Lung (tissue), 12 donors: ENCODE results near the gene GNL3. TPM values are rescaled to one million over a fixed set of nuclear protein-coding genes. Genes with fewer than 3 reads are reported as not detected.
"Not testable (repeated sequence)": the region's sequence is repeated elsewhere in the genome, so short reads cannot be mapped to it uniquely, and the experiment has no call there.

Source experiments
- ATAC-seq: fragments of 200-7000 bp; cut with Tn5 transposase; one replicate; pipeline ENCODE4 v1.9.1; 2020; ENCODE audit warnings: moderate number of reproducible peaks; ENCODE audit not compliant: insufficient read depth, low FRiP score
- DNase-seq, 3 donors: peaks; one replicate each; pipeline ENCODE4 v3.0.0-alpha.2; 2013 to 2017
- H3K27ac ChIP-seq, 2 donors: one replicate each; pipeline ENCODE4 v1.5.1; 2013; ENCODE audit warnings: mild to moderate bottlenecking in 2 of 2, moderate library complexity in 2 of 2, control low read depth in 1 of 2, inconsistent platforms in 1 of 2, low read depth in 1 of 2, low read length in 1 of 2
- H3K27me3 ChIP-seq, 3 donors: one replicate each; pipeline ENCODE4 v1.5.1; 2013; ENCODE audit warnings: low read length in 2 of 3; ENCODE audit not compliant: control insufficient read depth in 3 of 3, insufficient read depth in 3 of 3
- H3K36me3 ChIP-seq, 4 donors: one replicate each; pipeline ENCODE4 v1.5.1; 2013; ENCODE audit warnings: low read length in 4 of 4, mild to moderate bottlenecking in 1 of 4, moderate library complexity in 1 of 4; ENCODE audit not compliant: control insufficient read depth in 4 of 4, insufficient read depth in 4 of 4
- H3K4me1 ChIP-seq, 5 donors: one replicate each; pipeline ENCODE4 v1.5.1; 2013; ENCODE audit warnings: low read length in 5 of 5, mild to moderate bottlenecking in 2 of 5, moderate library complexity in 1 of 5; ENCODE audit not compliant: control insufficient read depth in 5 of 5, insufficient read depth in 5 of 5
- H3K4me3 ChIP-seq: one replicate; pipeline ENCODE4 v1.5.1; 2013; ENCODE audit warnings: mild to moderate bottlenecking, control low read depth, moderate library complexity
- H3K9ac ChIP-seq, 2 donors: one replicate each; pipeline ENCODE4 v1.5.1; 2013; ENCODE audit warnings: low read length in 2 of 2, control low read depth in 1 of 2; ENCODE audit not compliant: insufficient read depth in 1 of 2
- H3K9me3 ChIP-seq, 4 donors: one replicate each; pipeline ENCODE4 v1.5.1; 2013; ENCODE audit warnings: low read length in 3 of 4, mild to moderate bottlenecking in 1 of 4, moderate library complexity in 1 of 4; ENCODE audit not compliant: control insufficient read depth in 4 of 4, insufficient read depth in 3 of 4
- WGBS, 2 donors: extraction: QIAGEN DNeasy Blood & Tissue Kit; methylation state at CpG; one replicate each; pipeline ENCODE4 v1.1.7; 2013; 5-methylcytosine and 5-hydroxymethylcytosine counted together
- polyA plus RNA-seq, 2 donors: library from polyadenylated mRNA; stranded (reverse); fragments of 200-250 nt; gene quantifications; one replicate each; pipeline ENCODE4 v1.2.1, GENCODE V29; 2013
- total RNA-seq, 2 donors: library from RNA; depleted of rRNA in 1 of 2; stranded (reverse); fragments of >200 nt in 1 of 2; gene quantifications; one replicate each; pipeline ENCODE4 v1.2.1, GENCODE V29; 2014 to 2021
- TF ChIP-seq, protein P1 (sequence below): IDR thresholded peaks from 2 replicates; pipeline ENCODE4 v1.5.1; 2012; ENCODE audit warnings: mild to moderate bottlenecking; ENCODE audit errors: control extremely low read depth, extremely low read depth
- donor health status: control.
- donor health status: control.
- donor health status: Bipolar disorder and iron deficiency.
- donor health status: healthy.
- donor health status: DM: yes; HTN: yes; CAD: no.

The GNL3 gene
- total and polyA plus RNA-seq, 4 donors, result 57.5 to 84.6 (median 72.4) TPM

DNA sequence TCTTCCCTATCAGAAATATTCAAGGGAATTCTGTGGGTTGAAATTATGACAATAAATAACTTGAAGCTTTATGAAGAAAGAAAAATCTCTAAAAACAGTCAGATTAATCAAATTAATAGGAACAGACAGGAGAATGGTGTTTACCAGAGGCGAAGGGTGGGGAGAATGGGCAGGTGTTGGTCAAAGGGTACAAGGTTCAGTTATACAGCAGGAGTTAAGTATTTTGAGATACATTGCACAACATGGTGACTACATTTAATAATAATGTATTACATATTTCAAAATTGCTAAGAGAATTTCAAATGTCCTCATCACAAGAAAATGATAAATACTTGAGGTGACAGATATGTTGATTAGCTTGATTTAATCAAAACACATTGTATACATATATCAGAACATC lies 38.7 kb downstream of the GNL3 start:
- 97 to 98% methylated on average over 1 of the region's 1 CpG for WGBS, 2 donors
- ATAC-seq, result no peak

DNA sequence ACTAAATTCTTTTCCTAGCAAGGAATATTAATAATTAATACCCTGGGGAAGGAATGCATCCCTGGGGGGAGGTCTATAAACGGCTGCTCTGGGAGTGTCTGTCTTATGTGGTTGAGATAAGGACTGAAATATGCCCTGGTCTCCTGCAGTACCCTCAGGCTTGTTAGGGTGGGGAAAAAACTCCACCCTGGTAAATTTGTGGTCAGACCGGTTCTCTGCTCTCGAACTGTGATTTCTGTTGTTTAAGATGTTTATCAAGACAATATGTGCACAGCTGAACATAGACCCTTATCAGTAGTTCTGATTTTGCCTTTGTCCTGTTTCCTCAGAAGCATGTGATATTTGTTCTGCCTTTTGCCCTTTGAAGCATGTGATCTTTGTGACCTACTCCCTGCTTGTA lies 42.9 kb downstream of the GNL3 start:
- peaks cover 16 to 27% (median 19%) of the 10 kb centered on the region in 4 donors for H3K36me3 ChIP-seq
- not testable (repeated sequence) for H3K4me1 ChIP-seq, H3K4me3 ChIP-seq, H3K9ac ChIP-seq, DNase-seq, H3K27ac ChIP-seq, ATAC-seq, H3K9me3 ChIP-seq, H3K27me3 ChIP-seq
- WGBS, 2 donors, result 53 to 87% methylated on average over 3 of the region's 3 CpGs

More for the DNA sequence above, 38.7 kb downstream of the GNL3 start:
- Histone ChIP-seq H3K4me1 (no peaks in the 10 kb centered on the region), H3K27ac (no peak overlapping the region), H3K36me3 (peaks cover 0 to 9% (median 7%) of the 10 kb centered on the region in 4 donors), H3K27me3 (no peaks in the 10 kb centered on the region), H3K9me3 (peaks cover 0 to 4% (median under 1%) of the 10 kb centered on the region in 4 donors), H3K4me3 (no peak overlapping the region), H3K9ac (no peak overlapping the region)
- no peak for DNase-seq
- TF ChIP-seq, protein P1, sequence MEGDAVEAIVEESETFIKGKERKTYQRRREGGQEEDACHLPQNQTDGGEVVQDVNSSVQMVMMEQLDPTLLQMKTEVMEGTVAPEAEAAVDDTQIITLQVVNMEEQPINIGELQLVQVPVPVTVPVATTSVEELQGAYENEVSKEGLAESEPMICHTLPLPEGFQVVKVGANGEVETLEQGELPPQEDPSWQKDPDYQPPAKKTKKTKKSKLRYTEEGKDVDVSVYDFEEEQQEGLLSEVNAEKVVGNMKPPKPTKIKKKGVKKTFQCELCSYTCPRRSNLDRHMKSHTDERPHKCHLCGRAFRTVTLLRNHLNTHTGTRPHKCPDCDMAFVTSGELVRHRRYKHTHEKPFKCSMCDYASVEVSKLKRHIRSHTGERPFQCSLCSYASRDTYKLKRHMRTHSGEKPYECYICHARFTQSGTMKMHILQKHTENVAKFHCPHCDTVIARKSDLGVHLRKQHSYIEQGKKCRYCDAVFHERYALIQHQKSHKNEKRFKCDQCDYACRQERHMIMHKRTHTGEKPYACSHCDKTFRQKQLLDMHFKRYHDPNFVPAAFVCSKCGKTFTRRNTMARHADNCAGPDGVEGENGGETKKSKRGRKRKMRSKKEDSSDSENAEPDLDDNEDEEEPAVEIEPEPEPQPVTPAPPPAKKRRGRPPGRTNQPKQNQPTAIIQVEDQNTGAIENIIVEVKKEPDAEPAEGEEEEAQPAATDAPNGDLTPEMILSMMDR, result no peak

DNA sequence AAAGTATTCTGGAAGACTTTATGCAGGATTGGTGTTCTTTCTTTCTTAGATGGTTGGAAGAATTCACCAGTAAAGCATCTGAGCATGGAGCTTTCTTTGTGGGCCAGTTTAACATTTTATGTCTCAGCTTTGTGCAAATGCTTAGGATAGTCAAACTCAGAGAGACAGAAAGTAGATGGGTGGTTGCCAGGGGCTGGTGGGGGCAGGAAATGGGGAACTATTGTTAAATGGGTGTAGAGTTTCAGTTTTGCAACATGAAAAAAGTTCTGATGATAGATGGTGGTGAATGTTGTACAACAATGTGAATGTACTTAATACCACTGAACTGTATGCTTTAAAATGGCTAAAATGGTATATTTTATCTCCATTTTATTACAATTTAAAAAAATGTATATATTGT lies 44.8 kb downstream of the GNL3 start:
- Histone ChIP-seq H3K4me3 (no peak overlapping the region), H3K27ac (no peak overlapping the region), H3K4me1 (no peaks in the 10 kb centered on the region), H3K36me3 (peaks cover 20 to 29% (median 20%) of the 10 kb centered on the region in 4 donors), H3K27me3 (no peaks in the 10 kb centered on the region), H3K9ac (no peak overlapping the region), H3K9me3 (peaks cover 0 to 4% (median under 1%) of the 10 kb centered on the region in 4 donors)
- ATAC-seq (no peak), DNase-seq (peak in 1 of 3 donors; percentile 7)
- TF ChIP-seq, protein P1, result no peak

DNA sequence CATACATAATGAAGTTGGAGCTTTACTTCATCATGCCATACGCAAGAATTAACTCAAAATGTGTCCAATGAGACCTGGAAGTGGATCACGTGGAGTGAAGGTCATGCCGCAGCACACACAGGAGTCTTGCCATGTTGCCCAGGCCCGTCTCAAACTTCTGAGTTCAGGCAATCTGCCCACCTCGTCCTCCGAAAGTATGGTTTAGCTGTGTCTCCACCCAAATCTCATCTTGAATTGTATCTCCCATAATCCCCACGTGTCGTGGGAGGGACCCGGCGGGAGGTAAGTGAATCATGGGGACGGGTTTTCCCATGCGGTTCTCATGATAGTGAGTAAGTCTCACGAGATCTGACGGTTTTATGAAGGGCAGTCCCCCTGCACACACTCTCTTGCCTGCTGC lies 45.8 kb downstream of the GNL3 start:
- no peak overlapping the region for H3K27ac ChIP-seq
- ATAC-seq, result no peak
- 83 to 96% methylated on average over 14 of the region's 14 CpGs for WGBS, 2 donors
- no peaks in the 10 kb centered on the region for H3K27me3 ChIP-seq
- no peak for DNase-seq
- H3K9me3 ChIP-seq, result peaks cover 0 to 4% (median under 1%) of the 10 kb centered on the region in 4 donors
- H3K9ac ChIP-seq, result no peak overlapping the region
- H3K36me3 ChIP-seq, result peaks cover 20 to 29% (median 22%) of the 10 kb centered on the region in 4 donors
- no peaks in the 10 kb centered on the region for H3K4me1 ChIP-seq
- no peak overlapping the region for H3K4me3 ChIP-seq
- TF ChIP-seq, protein P1, result no peak
